HEK293 (cell line): ENCODE data around the gene KCTD21.

Experiments used
- CTCF ChIA-PET: fragments of 350-600 bp; formaldehyde crosslinking; extraction: SDS; loops from one replicate; lab custom pipeline; 2021; ENCODE audit warnings: antibody characterized with exemption; lab: Yijun Ruan, JAX
- POLR2A ChIA-PET: fragments of 300-600 bp; formaldehyde crosslinking; extraction: SDS; loops from one replicate; lab custom pipeline; 2020; ENCODE audit warnings: antibody characterized with exemption, inconsistent platforms; lab: Yijun Ruan, JAX
- H3K27ac ChIP-seq: fragments of 200-500 bp; sonication (Bioruptor generic); 2 replicates; pipeline ENCODE4 v1.5.1; 2014; ENCODE audit warnings: low read depth, low read length, control low read depth, inconsistent platforms; ENCODE audit errors: extremely low read depth
- H3K36me3 ChIP-seq, 2 experiments: fragments of 200-500 bp in 1 of 2; sonication (Bioruptor generic) in 1 of 2; 1 replicate in 1 of 2; 2 replicates in 1 of 2; pipeline ENCODE4 v1.5.1; 2014 to 2017; ENCODE audit warnings: inconsistent platforms in 2 of 2, low read length in 2 of 2; ENCODE audit not compliant: control insufficient read depth in 2 of 2, insufficient read depth in 1 of 2
- H3K4me1 ChIP-seq: fragments of 200-500 bp; sonication (Bioruptor generic); 2 replicates; pipeline ENCODE4 v1.5.1; 2014; ENCODE audit warnings: mild to moderate bottlenecking, low read length, inconsistent platforms; ENCODE audit not compliant: control insufficient read depth, insufficient read depth
- H3K4me3 ChIP-seq: 2 replicates; pipeline ENCODE4 v1.5.1; 2011; ENCODE audit warnings: low read depth, mild to moderate bottlenecking, control low read depth, low read length, moderate library complexity
- H3K9me3 ChIP-seq: fragments of 200-500 bp; sonication (Bioruptor generic); 2 replicates; pipeline ENCODE4 v1.5.1; 2014; ENCODE audit warnings: low read depth, low read length, inconsistent platforms; ENCODE audit not compliant: control insufficient read depth, insufficient read depth
- BCL11A ChIP-seq: fragments of 450-650 bp; formaldehyde crosslinking; IDR thresholded peaks from 2 replicates; pipeline ENCODE4 v1.5.1; 2016; ENCODE audit warnings: low read depth, missing biosample characterization, missing genetic modification characterization
- IKZF3 ChIP-seq: fragments of 450-650 bp; IDR thresholded peaks from 2 replicates; pipeline ENCODE4 v1.5.0; 2018; ENCODE audit warnings: missing biosample characterization, mild to moderate bottlenecking, missing genetic modification characterization, moderate library complexity
- YY1 ChIP-seq: fragments of 450-650 bp; formaldehyde crosslinking; IDR thresholded peaks from 2 replicates; pipeline ENCODE4 v1.5.1; 2018; ENCODE audit warnings: missing biosample characterization, missing genetic modification characterization
- ZBTB7A ChIP-seq: fragments of 450-650 bp; formaldehyde crosslinking; IDR thresholded peaks from 2 replicates; pipeline ENCODE4 v1.5.1; 2016; ENCODE audit warnings: low read depth, missing biosample characterization, missing genetic modification characterization
- ZFHX2 ChIP-seq: fragments of 450-650 bp; formaldehyde crosslinking; conservative IDR thresholded peaks from 2 replicates; pipeline ENCODE4 v1.5.1; 2016; ENCODE audit warnings: missing biosample characterization, missing genetic modification characterization
- ZFP3 ChIP-seq: fragments of 450-650 bp; formaldehyde crosslinking; IDR thresholded peaks from 2 replicates; pipeline ENCODE4 v1.5.1; 2016; ENCODE audit warnings: low read depth, missing biosample characterization, missing genetic modification characterization
- ZNF121 ChIP-seq: fragments of 450-650 bp; formaldehyde crosslinking; IDR thresholded peaks from 2 replicates; pipeline ENCODE4 v1.5.1; 2016; ENCODE audit warnings: missing biosample characterization, missing genetic modification characterization
- ZNF148 ChIP-seq: fragments of 450-650 bp; formaldehyde crosslinking; IDR thresholded peaks from 2 replicates; pipeline ENCODE4 v1.5.0; 2017; ENCODE audit warnings: missing biosample characterization, missing genetic modification characterization, borderline replicate concordance
- ZNF169 ChIP-seq: fragments of 450-650 bp; formaldehyde crosslinking; IDR thresholded peaks from 2 replicates; pipeline ENCODE4 v1.5.1; 2016; ENCODE audit warnings: missing biosample characterization, missing genetic modification characterization
- ZNF2 ChIP-seq: fragments of 450-650 bp; formaldehyde crosslinking; IDR thresholded peaks from 2 replicates; pipeline ENCODE4 v1.5.1; 2016; ENCODE audit warnings: missing biosample characterization, missing genetic modification characterization
- ZNF23 ChIP-seq: fragments of 450-650 bp; formaldehyde crosslinking; IDR thresholded peaks from 2 replicates; pipeline ENCODE4 v1.5.1; 2016; ENCODE audit warnings: missing biosample characterization, missing genetic modification characterization, borderline replicate concordance
- ZNF239 ChIP-seq: fragments of 450-650 bp; formaldehyde crosslinking; IDR thresholded peaks from 2 replicates; pipeline ENCODE4 v1.5.1; 2016; ENCODE audit warnings: missing biosample characterization, missing genetic modification characterization
- ZNF26 ChIP-seq: fragments of 450-650 bp; formaldehyde crosslinking; IDR thresholded peaks from 2 replicates; pipeline ENCODE4 v1.5.1; 2016; ENCODE audit warnings: missing biosample characterization, missing genetic modification characterization
- ZNF549 ChIP-seq: fragments of 450-650 bp; IDR thresholded peaks from 2 replicates; pipeline ENCODE4 v1.5.1; 2018; ENCODE audit warnings: missing biosample characterization, missing genetic modification characterization, mild to moderate bottlenecking, inconsistent platforms, moderate library complexity
- ZNF560 ChIP-seq: fragments of 450-650 bp; formaldehyde crosslinking; IDR thresholded peaks from 2 replicates; pipeline ENCODE4 v1.5.1; 2017; ENCODE audit warnings: missing biosample characterization, missing genetic modification characterization, borderline replicate concordance
- ZNF610 ChIP-seq: fragments of 450-650 bp; formaldehyde crosslinking; IDR thresholded peaks from 2 replicates; pipeline ENCODE4 v1.5.1; 2016; ENCODE audit warnings: missing biosample characterization, missing genetic modification characterization, borderline replicate concordance
- ZNF639 ChIP-seq: fragments of 450-650 bp; formaldehyde crosslinking; IDR thresholded peaks from 2 replicates; pipeline ENCODE4 v1.5.1; 2016; ENCODE audit warnings: missing biosample characterization, missing genetic modification characterization
- ZNF664 ChIP-seq: fragments of 450-650 bp; formaldehyde crosslinking; IDR thresholded peaks from 2 replicates; pipeline ENCODE4 v1.5.1; 2016; ENCODE audit warnings: missing biosample characterization, missing genetic modification characterization
- ZNF670 ChIP-seq: fragments of 450-650 bp; formaldehyde crosslinking; IDR thresholded peaks from 2 replicates; pipeline ENCODE4 v1.5.1; 2016; ENCODE audit warnings: missing biosample characterization, missing genetic modification characterization, low read depth
- ZNF830 ChIP-seq: fragments of 450-650 bp; IDR thresholded peaks from 2 replicates; pipeline ENCODE4 v1.5.0; 2018; ENCODE audit warnings: missing biosample characterization, missing genetic modification characterization, low read depth, mild to moderate bottlenecking, moderate library complexity

KCTD21 gene

GRCh38 chr11:78211565-78211964 lies 23.1 kb upstream of the KCTD21 start:
- Histone ChIP-seq H3K9me3 (no peaks in the 10 kb centered on the region), H3K4me3 (no peak overlapping the region), H3K36me3 (peaks cover 0 to 71% of the 10 kb centered on the region in 2 experiments; a peak in 2 of 3 replicates), H3K27ac (no peak overlapping the region), H3K4me1 (no peaks in the 10 kb centered on the region)
- CTCF ChIA-PET = no interaction called here
- no peak for TF ChIP-seq ZNF169 (tag by site-specific recombination)
- TF ChIP-seq ZNF121 = no peak
- TF ChIP-seq YY1 = no peak
- no peak for TF ChIP-seq ZNF148 (tag by site-specific recombination)
- no peak for TF ChIP-seq ZBTB7A (tag by site-specific recombination)
- no peak for TF ChIP-seq ZNF670 (tag by site-specific recombination)
- TF ChIP-seq ZNF664 (tag by site-specific recombination) = no peak
- TF ChIP-seq ZNF2 (tag by site-specific recombination) = no peak
- no peak for TF ChIP-seq ZNF23 (tag by site-specific recombination)
- no peak for TF ChIP-seq ZFP3 (tag by site-specific recombination)
- TF ChIP-seq ZNF610 = no peak
- TF ChIP-seq ZNF639 (tag by site-specific recombination) = no peak
- TF ChIP-seq IKZF3 (tag by site-specific recombination) = no peak
- POLR2A ChIA-PET = no interaction called here

GRCh38 chr11:78210000-78210608 lies 21.7 kb upstream of the KCTD21 start:
- Histone ChIP-seq H3K36me3 (peaks cover 0 to 70% of the 10 kb centered on the region in 2 experiments; a peak in 2 of 3 replicates), H3K27ac (no peak overlapping the region), H3K4me1 (no peaks in the 10 kb centered on the region), H3K4me3 (no peak overlapping the region), H3K9me3 (no peaks in the 10 kb centered on the region)
- TF ChIP-seq ZNF549 (tag by site-specific recombination) (no peak), BCL11A (tag by site-specific recombination) (no peak), ZFHX2 (no peak), ZNF26 (tag by site-specific recombination) (no peak), ZNF560 (tag by site-specific recombination) (no peak), ZNF239 (tag by site-specific recombination) (no peak), ZNF830 (tag by site-specific recombination) (no peak)
- POLR2A ChIA-PET = no interaction called here
- CTCF ChIA-PET = no interaction called here
